Neuronal stem cell (in vitro differentiated cells): ENCODE data around the gene LITAF.

Experiments used
- DNase-seq: peaks from one replicate; pipeline ENCODE4 v3.0.0-alpha.2; 2013; ENCODE audit warnings: low spot score
- H2AFZ ChIP-seq: one replicate; pipeline ENCODE4 v1.6.1; 2013; ENCODE audit warnings: mild to moderate bottlenecking, low read length, inconsistent platforms
- H2AK5ac ChIP-seq: 2 replicates; pipeline ENCODE4 v1.6.1; 2013; ENCODE audit warnings: low read depth, mild to moderate bottlenecking, inconsistent platforms, low read length, moderate library complexity, mixed read lengths
- H2BK120ac ChIP-seq: 2 replicates; pipeline ENCODE4 v1.6.1; 2013; ENCODE audit warnings: low read depth, mild to moderate bottlenecking, inconsistent platforms, low read length, moderate library complexity, mixed read lengths
- H2BK12ac ChIP-seq: one replicate; pipeline ENCODE4 v1.6.1; 2013; ENCODE audit warnings: low read length, inconsistent platforms
- H2BK15ac ChIP-seq: 2 replicates; pipeline ENCODE4 v1.6.1; 2013; ENCODE audit warnings: mild to moderate bottlenecking, low read length, inconsistent platforms, mixed read lengths
- H2BK5ac ChIP-seq: one replicate; pipeline ENCODE4 v1.6.1; 2013; ENCODE audit warnings: inconsistent platforms, mild to moderate bottlenecking, low read length, moderate library complexity
- H3K14ac ChIP-seq: one replicate; pipeline ENCODE4 v1.6.1; 2013; ENCODE audit warnings: low read length, inconsistent platforms
- H3K18ac ChIP-seq: 2 replicates; pipeline ENCODE4 v1.6.1; 2013; ENCODE audit warnings: low read length, inconsistent platforms
- H3K23ac ChIP-seq: 2 replicates; pipeline ENCODE4 v1.6.1; 2013; ENCODE audit warnings: low read depth, mild to moderate bottlenecking, mixed read lengths, low read length, inconsistent platforms; ENCODE audit not compliant: poor library complexity
- H3K27ac ChIP-seq: replicated peaks from 3 replicates; pipeline ENCODE4 v1.5.1; 2013; ENCODE audit warnings: low read length, inconsistent platforms
- H3K27me3 ChIP-seq, 3 experiments: 2 replicates each; pipeline ENCODE4 v1.6.1; 2013; ENCODE audit warnings: low read length in 3 of 3, mild to moderate bottlenecking in 2 of 3, inconsistent platforms in 1 of 3, low read depth in 1 of 3, mixed read lengths in 1 of 3, moderate library complexity in 1 of 3; ENCODE audit not compliant: control insufficient read depth in 3 of 3, insufficient read depth in 3 of 3
- H3K36me3 ChIP-seq, 2 donors: replicated peaks in 1 of 2; 2 replicates each; pipeline ENCODE4 v1.6.1; 2013; ENCODE audit warnings: low read length in 2 of 2; ENCODE audit not compliant: control insufficient read depth in 2 of 2, insufficient read depth in 2 of 2
- H3K4ac ChIP-seq: 2 replicates; pipeline ENCODE4 v1.6.1; 2013; ENCODE audit warnings: inconsistent platforms, mild to moderate bottlenecking, low read length, moderate library complexity
- H3K4me1 ChIP-seq, 2 donors: 1 replicate in 1 of 2; 2 replicates in 1 of 2; pipeline ENCODE4 v1.6.1; 2013; ENCODE audit warnings: low read length in 2 of 2, low read depth in 1 of 2; ENCODE audit not compliant: control insufficient read depth in 2 of 2, insufficient read depth in 1 of 2
- H3K4me2 ChIP-seq: one replicate; pipeline ENCODE4 v1.6.1; 2013; ENCODE audit warnings: mild to moderate bottlenecking, low read length, inconsistent platforms; ENCODE audit not compliant: insufficient read depth, poor library complexity, severe bottlenecking
- H3K4me3 ChIP-seq, 2 donors: 2 replicates each; pipeline ENCODE4 v1.5.1; 2013; ENCODE audit warnings: low read length in 2 of 2, mild to moderate bottlenecking in 2 of 2, inconsistent platforms in 1 of 2, moderate library complexity in 1 of 2
- H3K79me1 ChIP-seq: one replicate; pipeline ENCODE4 v1.6.1; 2013; ENCODE audit warnings: low read depth, mild to moderate bottlenecking, inconsistent platforms, low read length, moderate library complexity
- H3K9ac ChIP-seq: one replicate; pipeline ENCODE4 v1.6.1; 2013; ENCODE audit warnings: mild to moderate bottlenecking, low read depth, low read length, inconsistent platforms; ENCODE audit not compliant: poor library complexity
- H3K9me3 ChIP-seq, 2 donors: replicated peaks in 1 of 2; 2 replicates each; pipeline versions ENCODE3 to v1.6.1; 2013; ENCODE audit warnings: low read length in 2 of 2, mild to moderate bottlenecking in 2 of 2, inconsistent platforms in 1 of 2, low read depth in 1 of 2, mixed read lengths in 1 of 2, moderate library complexity in 1 of 2; ENCODE audit not compliant: control insufficient read depth in 2 of 2, insufficient read depth in 1 of 2
- H4K8ac ChIP-seq: one replicate; pipeline ENCODE4 v1.6.1; 2013; ENCODE audit warnings: low read depth, mild to moderate bottlenecking, inconsistent platforms, low read length, moderate library complexity
- H4K91ac ChIP-seq: one replicate; pipeline ENCODE4 v1.6.1; 2013; ENCODE audit warnings: low read length, low read depth, mild to moderate bottlenecking, inconsistent platforms; ENCODE audit not compliant: poor library complexity
- WGBS, 2 donors: extraction: QIAGEN DNeasy Blood & Tissue Kit; methylation state at CpG; one replicate each; pipeline ENCODE4 v1.1.7; 2013; ENCODE audit warnings: missing lambda C conversion rate in 2 of 2, mixed read lengths in 1 of 2; ENCODE audit not compliant: insufficient read length in 2 of 2, insufficient replicate concordance in 1 of 2; ENCODE audit errors: extremely low coverage in 2 of 2; 5-methylcytosine and 5-hydroxymethylcytosine counted together

The LITAF gene

GRCh38 chr16:11557801-11558200 is 28.9 kb downstream of the LITAF start:
- Histone ChIP-seq H3K4ac (no peak overlapping the region), H3K79me1 (peaks cover 2% of the 10 kb centered on the region), H4K91ac (no peak overlapping the region), H3K4me2 (no peak overlapping the region), H3K14ac (no peak overlapping the region), H3K9ac (no peak overlapping the region), H2BK15ac (no peak overlapping the region), H2AK5ac (peak overlapping the region; percentile 24), H3K18ac (peak overlapping the region; percentile 54), H3K9me3 (peaks cover 8 to 17% of the 10 kb centered on the region in 2 donors), H3K27me3 (no peaks in the 10 kb centered on the region), H2BK12ac (no peak overlapping the region), H2BK120ac (no peak overlapping the region), H3K36me3 (peaks cover 10 to 28% of the 10 kb centered on the region in 2 donors), H2AFZ (no peak overlapping the region), H3K4me3 (no peak overlapping the region), H2BK5ac (no peak overlapping the region), H4K8ac (no peak overlapping the region), H3K27ac (no peak overlapping the region), H3K23ac (no peak overlapping the region), H3K4me1 (peaks cover 9 to 11% of the 10 kb centered on the region in 2 donors)
- DNase-seq: no peak
- no CpG with 5 or more reads among the region's 6 CpGs for WGBS, 2 donors

GRCh38 chr16:11556945-11557720 is 29.6 kb downstream of the LITAF start:
- peaks cover 9 to 11% of the 10 kb centered on the region in 2 donors for H3K4me1 ChIP-seq
- H3K23ac ChIP-seq: no peak overlapping the region
- no peaks in the 10 kb centered on the region for H3K27me3 ChIP-seq
- H3K9ac ChIP-seq: no peak overlapping the region
- peaks cover 10 to 34% of the 10 kb centered on the region in 2 donors for H3K36me3 ChIP-seq
- no peak overlapping the region for H2BK15ac ChIP-seq
- no peak overlapping the region for H3K4me2 ChIP-seq
- H3K14ac ChIP-seq: no peak overlapping the region
- peaks cover 2% of the 10 kb centered on the region for H3K79me1 ChIP-seq
- H2BK5ac ChIP-seq: no peak overlapping the region
- peak overlapping the region; percentile 37 for H2AK5ac ChIP-seq
- no CpG with 5 or more reads among the region's 9 CpGs for WGBS, 2 donors
- no peak overlapping the region for H2AFZ ChIP-seq
- H2BK120ac ChIP-seq: no peak overlapping the region
- H3K9me3 ChIP-seq: peaks cover 8 to 17% of the 10 kb centered on the region in 2 donors
- no peak for DNase-seq
- no peak overlapping the region for H3K18ac ChIP-seq
- H3K27ac ChIP-seq: no peak overlapping the region
- no peak overlapping the region for H2BK12ac ChIP-seq
- no peak overlapping the region for H3K4ac ChIP-seq
- H4K8ac ChIP-seq: no peak overlapping the region
- H4K91ac ChIP-seq: no peak overlapping the region
- H3K4me3 ChIP-seq: no peak overlapping the region

- Histone ChIP-seq H2BK5ac (no peak overlapping the region), H2BK15ac (no peak overlapping the region), H2AK5ac (no peak overlapping the region), H3K14ac (no peak overlapping the region), H3K27me3 (no peaks in the 10 kb centered on the region), H3K79me1 (peaks cover 2% of the 10 kb centered on the region), H4K8ac (no peak overlapping the region), H2BK120ac (no peak overlapping the region), H4K91ac (no peak overlapping the region), H2AFZ (no peak overlapping the region), H3K18ac (no peak overlapping the region), H3K4me3 (no peak overlapping the region), H3K9ac (peak overlapping the region; percentile 39), H3K4me1 (peaks cover 9% of the 10 kb centered on the region in 2 donors), H2BK12ac (no peak overlapping the region), H3K23ac (no peak overlapping the region), H3K27ac (no peak overlapping the region), H3K4me2 (no peak overlapping the region), H3K9me3 (peaks cover 8 to 17% of the 10 kb centered on the region in 2 donors), H3K4ac (no peak overlapping the region), H3K36me3 (peaks cover 10 to 37% of the 10 kb centered on the region in 2 donors)
- no peak for DNase-seq
- no CpG with 5 or more reads among the region's 13 CpGs for WGBS, 2 donors
Measured at GRCh38 chr16:11556214-11556819, 30.4 kb downstream of the LITAF start.

- H3K9ac ChIP-seq: no peak overlapping the region
- H2BK12ac ChIP-seq: no peak overlapping the region
- H3K27ac ChIP-seq: no peak overlapping the region
- DNase-seq: no peak
- no peak overlapping the region for H3K4me2 ChIP-seq
- no peaks in the 10 kb centered on the region for H3K4me1 ChIP-seq
- no peak overlapping the region for H2BK5ac ChIP-seq
- H4K8ac ChIP-seq: no peak overlapping the region
- no peak overlapping the region for H3K4ac ChIP-seq
- no peak overlapping the region for H2AFZ ChIP-seq
- H3K14ac ChIP-seq: no peak overlapping the region
- no peak overlapping the region for H3K18ac ChIP-seq
- H3K79me1 ChIP-seq: peaks cover 2% of the 10 kb centered on the region
- H2BK15ac ChIP-seq: no peak overlapping the region
- no peak overlapping the region for H4K91ac ChIP-seq
- H2BK120ac ChIP-seq: no peak overlapping the region
- H3K27me3 ChIP-seq: no peaks in the 10 kb centered on the region
- H3K36me3 ChIP-seq: peaks cover 15 to 55% of the 10 kb centered on the region in 2 donors
- peaks cover 10 to 25% of the 10 kb centered on the region in 2 donors for H3K9me3 ChIP-seq
- WGBS, 2 donors: no CpG with 5 or more reads among the region's 6 CpGs
- no peak overlapping the region for H3K4me3 ChIP-seq
- no peak overlapping the region for H2AK5ac ChIP-seq
- no peak overlapping the region for H3K23ac ChIP-seq
Measured at GRCh38 chr16:11554053-11554452, 32.7 kb downstream of the LITAF start.
